K562 (cell line): ENCODE measurements around the gene MACROD2. TPM values are rescaled to one million over a fixed set of nuclear protein-coding genes. Genes with fewer than 3 reads are reported as not detected.

Experiments
- ATAC-seq: fragments of 200-7000 bp; cut with Tn5 transposase; 3 replicates; pipeline ENCODE4 v1.9.1; 2020; ENCODE audit warnings: moderate library complexity
- BruUV-seq: library from RNA; stranded (reverse); fragments of 400-500 nt; replicated peaks from 2 replicates; lab custom pipeline; 2021; lab: Mats Ljungman, UMichigan
- CTCF ChIA-PET: fragments of 300-600 bp; formaldehyde crosslinking; extraction: SDS; loops from one replicate; lab custom pipeline; 2021; ENCODE audit warnings: low intra/inter-chr PET ratio; lab: Yijun Ruan, JAX
- POLR2A ChIA-PET: fragments of 300-600, 350-650 bp; sonication (Branson Sonifier 250); formaldehyde crosslinking; extraction: SDS; loops from one replicate; lab custom pipeline; 2021; ENCODE audit warnings: antibody characterized with exemption, inconsistent platforms; lab: Yijun Ruan, JAX
- DNase-seq, 4 experiments: peaks; one replicate each; pipeline versions ENCODE4 v3.0.0 to v3.0.0-alpha.2; 2011 to 2018; ENCODE audit warnings: low spot score in 3 of 4, mixed read lengths in 3 of 4; ENCODE audit errors: extremely low read depth in 1 of 4
- FAIRE-seq: peaks from 2 replicates; lab custom pipeline; 2011; peaks lifted over from hg19 to GRCh38; lab: Jason Lieb, UNC
- H2AFZ ChIP-seq: 2 replicates; pipeline ENCODE4 v1.6.0; 2011; ENCODE audit warnings: low read depth, low read length, control low read depth, inconsistent platforms
- H3K27ac ChIP-seq: fragments of 200-600 bp; 3 replicates; pipeline ENCODE4 v1.8.0; 2011; ENCODE audit warnings: low read depth, mild to moderate bottlenecking, control low read depth, inconsistent platforms, low read length, moderate library complexity, mixed read lengths; ENCODE audit errors: extremely low read depth
- H3K27me3 ChIP-seq, 2 experiments: fragments of 300-600 bp in 1 of 2; 2 replicates in 1 of 2; 3 replicates in 1 of 2; pipeline versions ENCODE4 v1.6.0 to v1.8.0; 2011; ENCODE audit warnings: inconsistent platforms in 2 of 2, low read length in 2 of 2, mild to moderate bottlenecking in 1 of 2, mixed read lengths in 1 of 2, moderate library complexity in 1 of 2; ENCODE audit not compliant: control insufficient read depth in 2 of 2, insufficient read depth in 2 of 2
- H3K36me3 ChIP-seq: fragments of 300-600 bp; 3 replicates; pipeline ENCODE4 v1.8.0; 2011; ENCODE audit warnings: mild to moderate bottlenecking, low read length, inconsistent platforms; ENCODE audit not compliant: control insufficient read depth, insufficient read depth
- H3K4me1 ChIP-seq, 2 experiments: fragments of 200-600 bp in 1 of 2; replicated peaks in 1 of 2; 2 replicates in 1 of 2; 3 replicates in 1 of 2; pipeline versions ENCODE4 v1.5.1 to v1.8.0; 2011; ENCODE audit warnings: inconsistent platforms in 2 of 2, low read length in 2 of 2, mild to moderate bottlenecking in 1 of 2, mixed read lengths in 1 of 2, moderate library complexity in 1 of 2; ENCODE audit not compliant: control insufficient read depth in 2 of 2, insufficient read depth in 2 of 2
- H3K4me2 ChIP-seq: 2 replicates; pipeline ENCODE4 v1.6.1; 2011; ENCODE audit warnings: low read length, control low read depth, inconsistent platforms, mixed read lengths; ENCODE audit not compliant: insufficient read depth
- H3K4me3 ChIP-seq: fragments of 200-600 bp; sonication (generic), shearing (Covaris generic); 2 replicates; pipeline ENCODE4 v1.5.1; 2016; ENCODE audit warnings: control low read depth, inconsistent platforms
- H3K79me2 ChIP-seq: fragments of 200-600 bp; 3 replicates; pipeline ENCODE4 v1.8.0; 2011; ENCODE audit warnings: low read length, inconsistent platforms; ENCODE audit not compliant: control insufficient read depth, insufficient read depth
- H3K9ac ChIP-seq, 2 experiments: 2 replicates each; pipeline versions ENCODE4 v1.6.0 to v1.6.1; 2011; ENCODE audit warnings: low read depth in 2 of 2, low read length in 2 of 2, control low read depth in 1 of 2, inconsistent platforms in 1 of 2, mild to moderate bottlenecking in 1 of 2, mixed read lengths in 1 of 2; ENCODE audit not compliant: insufficient read depth in 1 of 2
- H3K9me1 ChIP-seq: one replicate; pipeline ENCODE4 v1.6.0; 2011; ENCODE audit warnings: inconsistent platforms, mild to moderate bottlenecking, low read length, moderate library complexity; ENCODE audit not compliant: control insufficient read depth, insufficient read depth
- H3K9me3 ChIP-seq: replicated peaks from 2 replicates; pipeline ENCODE4 v1.5.1; 2011; ENCODE audit warnings: low read depth, low read length, inconsistent platforms; ENCODE audit not compliant: control insufficient read depth, insufficient read depth
- H4K20me1 ChIP-seq: replicated peaks from 2 replicates; pipeline ENCODE4 v1.6.1; 2011; ENCODE audit warnings: low read length, inconsistent platforms, mixed read lengths; ENCODE audit not compliant: control insufficient read depth, insufficient read depth
- CBX2 ChIP-seq: fragments of 200-600 bp; sonication (generic); IDR thresholded peaks from one replicate; pipeline ENCODE4 v1.6.1; 2012; ENCODE audit warnings: mild to moderate bottlenecking, low read length, inconsistent platforms; ENCODE audit not compliant: insufficient read depth, poor library complexity, severe bottlenecking
- E2F3 ChIP-seq: fragments of 250-450 bp; sonication (Bioruptor Pico); IDR thresholded peaks from 2 replicates; pipeline ENCODE4 v1.4.0; 2020; ENCODE audit warnings: mild to moderate bottlenecking
- EP300 ChIP-seq: IDR thresholded peaks from 2 replicates; pipeline ENCODE4 v1.6.1; 2012; ENCODE audit warnings: low read length, improper control_type of control experiment
- MAFK ChIP-seq: IDR thresholded peaks from 2 replicates; pipeline ENCODE4 v1.6.1; 2011; ENCODE audit warnings: low read length, improper control_type of control experiment
- PHTF2 ChIP-seq: fragments of 250-450 bp; sonication (Bioruptor Pico); IDR thresholded peaks from 2 replicates; pipeline ENCODE4 v1.5.0; 2021; ENCODE audit warnings: mild to moderate bottlenecking
- TAL1 ChIP-seq: fragments of 450-650 bp; IDR thresholded peaks from 2 replicates; pipeline ENCODE4 v1.6.1; 2016; ENCODE audit warnings: mild to moderate bottlenecking
- TSC22D4 ChIP-seq: fragments of 450-650 bp; IDR thresholded peaks from 2 replicates; pipeline ENCODE4 v1.6.1; 2016; ENCODE audit warnings: missing genetic modification characterization, missing biosample characterization, control low read depth
- ZNF146 ChIP-seq: IDR thresholded peaks from one replicate; pipeline ENCODE4 v1.6.1; 2018; ENCODE audit warnings: missing compliant biosample characterization; ENCODE audit not compliant: unreplicated experiment
- WGBS: fragments of 100-300 bp; shearing (Covaris generic); methylation state at CpG from one replicate; pipeline ENCODE4 v1.1.6; 2016; ENCODE audit warnings: low coverage, mixed read lengths; ENCODE audit not compliant: insufficient coverage; ENCODE audit errors: missing lambda C conversion rate; 5-methylcytosine and 5-hydroxymethylcytosine counted together
- in situ Hi-C: fragments of 300-500 bp; cut with MboI; formaldehyde crosslinking; loops from 4 replicates; pipeline ENCODE4 v1.15.0; 2018; ENCODE audit warnings: inconsistent platforms, mixed read lengths
- intact Hi-C: fragments of 100-400 bp; cut with micrococcal nuclease; formaldehyde crosslinking; loops from 2 replicates; pipeline ENCODE4 v1.14.2; 2022
- polyA plus RNA-seq, 8 experiments: library from polyadenylated mRNA; depleted of rRNA in 4 of 8; stranded (reverse) in 5 of 8; unstranded in 3 of 8; fragments of >200 nt; fragmentation: Nextera tagmentation in 2 of 8; fragmentation: Illumina TruSeq in 1 of 8; extraction: Ambion mirVana in 2 of 8; extraction: Trizol in 1 of 8; gene quantifications; 2 replicates each; pipeline versions ENCODE4 v1.2.1 to v1.2.3, GENCODE V29; 2011 to 2014; ENCODE audit warnings: inconsistent platforms in 1 of 8, missing spikeins in 1 of 8
- total RNA-seq, 7 experiments: library from RNA; depleted of rRNA in 6 of 7; stranded (reverse); fragments of >200 nt in 6 of 7; fragmentation: Illumina TruSeq in 2 of 7; extraction: Trizol in 2 of 7; gene quantifications; 2 replicates each; pipeline versions ENCODE4 v1.2.1 to v1.2.3, GENCODE V29; 2011 to 2021; ENCODE audit warnings: low replicate concordance in 1 of 7
- TF ChIP-seq, protein P1 (sequence below): fragments of 250-450 bp; sonication (Bioruptor Pico); IDR thresholded peaks from 2 replicates; pipeline ENCODE4 v1.8.0; 2022; ENCODE audit warnings: inconsistent platforms

MACROD2 gene
- total and polyA plus RNA-seq, 9 of the 15 experiments (the other 6 are each of a cell fraction or from before 2014, with no cell fraction given) = not detected

- H3K9me1 ChIP-seq = no peaks in the 10 kb centered on the region
- TF ChIP-seq E2F3 = no peak
- no peak for TF ChIP-seq TSC22D4 (tag)
- TF ChIP-seq, protein P1, sequence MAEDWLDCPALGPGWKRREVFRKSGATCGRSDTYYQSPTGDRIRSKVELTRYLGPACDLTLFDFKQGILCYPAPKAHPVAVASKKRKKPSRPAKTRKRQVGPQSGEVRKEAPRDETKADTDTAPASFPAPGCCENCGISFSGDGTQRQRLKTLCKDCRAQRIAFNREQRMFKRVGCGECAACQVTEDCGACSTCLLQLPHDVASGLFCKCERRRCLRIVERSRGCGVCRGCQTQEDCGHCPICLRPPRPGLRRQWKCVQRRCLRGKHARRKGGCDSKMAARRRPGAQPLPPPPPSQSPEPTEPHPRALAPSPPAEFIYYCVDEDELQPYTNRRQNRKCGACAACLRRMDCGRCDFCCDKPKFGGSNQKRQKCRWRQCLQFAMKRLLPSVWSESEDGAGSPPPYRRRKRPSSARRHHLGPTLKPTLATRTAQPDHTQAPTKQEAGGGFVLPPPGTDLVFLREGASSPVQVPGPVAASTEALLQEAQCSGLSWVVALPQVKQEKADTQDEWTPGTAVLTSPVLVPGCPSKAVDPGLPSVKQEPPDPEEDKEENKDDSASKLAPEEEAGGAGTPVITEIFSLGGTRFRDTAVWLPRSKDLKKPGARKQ (CRISPR knock-in tag) = no peak
- no peak for TF ChIP-seq ZNF146
- no peak for TF ChIP-seq TAL1
- TF ChIP-seq MAFK = no peak
- no peak for TF ChIP-seq CBX2
- TF ChIP-seq EP300 = no peak
- TF ChIP-seq PHTF2 (CRISPR knock-in tag) = no peak
- no TSS peak for BruUV-seq
- H3K36me3 ChIP-seq = no peaks in the 10 kb centered on the region
- no peaks in the 10 kb centered on the region for H3K79me2 ChIP-seq
- FAIRE-seq = no peak
- H4K20me1 ChIP-seq = no peaks in the 10 kb centered on the region
- POLR2A ChIA-PET = no interaction called here
- no peak overlapping the region for H3K4me2 ChIP-seq
- H3K9me3 ChIP-seq = no peaks in the 10 kb centered on the region
- CTCF ChIA-PET = no interaction called here
- H2AFZ ChIP-seq = no peak overlapping the region
- no peak for ATAC-seq
- in situ Hi-C loops = no loop called here
- H3K27ac ChIP-seq = no peak overlapping the region
- 0% methylated on average over 10 of the region's 14 CpGs for WGBS
- no peaks in the 10 kb centered on the region for H3K27me3 ChIP-seq
- no peak overlapping the region for H3K4me3 ChIP-seq
- DNase-seq = no peak
- no peak overlapping the region for H3K9ac ChIP-seq
- no peaks in the 10 kb centered on the region for H3K4me1 ChIP-seq
- intact Hi-C loops = no loop called here
These were observed 1035.5 kb downstream of the MACROD2 start for GRCh38 chr20:15030826-15031225.
